ENCODE measurements around the gene S100B. TPM values are rescaled to one million over a fixed set of nuclear protein-coding genes. Genes with fewer than 3 reads are reported as not detected.

S100B gene
- total and polyA plus RNA-seq, 12 donors = 0.48 to 39.3 (median 8.3) TPM

- no peak for TF ChIP-seq CTCF (IDR thresholded peaks at IDR 0.05)
- TF ChIP-seq POLR2A (IDR thresholded peaks at IDR 0.05) = no peak
- Histone ChIP-seq H3K27ac (no peak overlapping the region), H3K4me3 (no peak overlapping the region), H3K9me3 (replicated peaks in 1 of 3) (no peaks in the 10 kb centered on the region), H3K4me1 (replicated peaks in 1 of 2) (no peaks in the 10 kb centered on the region), H3K27me3 (no peaks in the 10 kb centered on the region), H3K36me3 (replicated peaks in 1 of 2) (no peaks in the 10 kb centered on the region)
- no peak for DNase-seq
- intact Hi-C loops (cut with DNase I) = no loop called here
- WGBS, 4 donors = 77 to 78% (median 78%) methylated on average over 6 of the region's 6 CpGs
Observed at GRCh38 chr21:46628868-46629267, 24.0 kb upstream of the S100B start.

GRCh38 chr21:46627726-46628125 lies 22.8 kb upstream of the S100B start:
- H3K9me3 ChIP-seq (replicated peaks in 1 of 3) = no peaks in the 10 kb centered on the region
- no peak for DNase-seq
- H3K36me3 ChIP-seq (replicated peaks in 1 of 2) = no peaks in the 10 kb centered on the region
- 77 to 85% (median 81%) methylated on average over 4 of the region's 4 CpGs for WGBS, 4 donors
- no peaks in the 10 kb centered on the region for H3K27me3 ChIP-seq
- no peak overlapping the region for H3K27ac ChIP-seq
- H3K4me1 ChIP-seq (replicated peaks in 1 of 2) = no peaks in the 10 kb centered on the region
- TF ChIP-seq POLR2A (IDR thresholded peaks at IDR 0.05) (no peak), CTCF (IDR thresholded peaks at IDR 0.05) (no peak)
- intact Hi-C loops (cut with DNase I) = no loop called here
- H3K4me3 ChIP-seq = no peak overlapping the region

- Histone ChIP-seq H3K4me3 (no peak overlapping the region), H3K27ac (no peak overlapping the region), H3K27me3 (no peaks in the 10 kb centered on the region), H3K9me3 (replicated peaks in 1 of 3) (no peaks in the 10 kb centered on the region), H3K4me1 (replicated peaks in 1 of 2) (no peaks in the 10 kb centered on the region), H3K36me3 (replicated peaks in 1 of 2) (no peaks in the 10 kb centered on the region)
- intact Hi-C loops (cut with DNase I) = no loop called here
- TF ChIP-seq CTCF (IDR thresholded peaks at IDR 0.05) = no peak
- no peak for TF ChIP-seq POLR2A (IDR thresholded peaks at IDR 0.05)
- DNase-seq = no peak
- WGBS, 4 donors = 67 to 85% (median 72%) methylated on average over 3 to 6 of the region's 6 CpGs
Observed at GRCh38 chr21:46626975-46627501, 22.2 kb upstream of the S100B start.

- no peak for TF ChIP-seq CTCF (IDR thresholded peaks at IDR 0.05)
- no peak for TF ChIP-seq POLR2A (IDR thresholded peaks at IDR 0.05)
- intact Hi-C loops (cut with DNase I) = no loop called here
- H3K4me3 ChIP-seq = no peak overlapping the region
- no peaks in the 10 kb centered on the region for H3K4me1 ChIP-seq (replicated peaks in 1 of 2)
- DNase-seq = no peak
- no peaks in the 10 kb centered on the region for H3K27me3 ChIP-seq
- WGBS, 4 donors = 87 to 96% (median 93%) methylated on average over 7 of the region's 7 CpGs
- H3K9me3 ChIP-seq (replicated peaks in 1 of 3) = no peaks in the 10 kb centered on the region
- H3K27ac ChIP-seq = no peak overlapping the region
- H3K36me3 ChIP-seq (replicated peaks in 1 of 2) = no peaks in the 10 kb centered on the region
Observed at GRCh38 chr21:46626536-46626935, 21.7 kb upstream of the S100B start.
